A673 (cell line): ENCODE measurements around the gene MKRN2. TPM values are rescaled to one million over a fixed set of nuclear protein-coding genes. Genes with fewer than 3 reads are reported as not detected.

Source experiments
- BruUV-seq: library from RNA; stranded (reverse); fragments of 400-500 nt; replicated peaks from 2 replicates; lab custom pipeline; 2021; lab: Mats Ljungman, UMichigan
- CTCF ChIA-PET: fragments of 300-600 bp; sonication (Branson Sonifier 250); formaldehyde crosslinking; loops from one replicate; lab custom pipeline; 2022; ENCODE audit warnings: antibody characterized with exemption; lab: Charles Lee
- POLR2A ChIA-PET: fragments of 300-600 bp; sonication (Branson Sonifier 250); formaldehyde crosslinking; loops from one replicate; lab custom pipeline; 2022; ENCODE audit warnings: antibody characterized with exemption; ENCODE audit not compliant: low non-redundant PET; lab: Charles Lee
- DNase-seq: peaks from one replicate; pipeline ENCODE4 v3.0.0-alpha.2; 2015; ENCODE audit warnings: low spot score
- H3K27ac ChIP-seq: fragments of 200-600 bp; sonication (generic); 2 replicates; pipeline ENCODE4 v1.5.1; 2016; ENCODE audit warnings: mixed run types, low read depth, mild to moderate bottlenecking, mixed read lengths, antibody characterized with exemption, low read length; ENCODE audit not compliant: poor library complexity, severe bottlenecking
- H3K27me3 ChIP-seq: fragments of 200-600 bp; sonication (generic); replicated peaks from 2 replicates; pipeline ENCODE4 v1.6.1; 2017; ENCODE audit warnings: mixed run types, low read depth, mild to moderate bottlenecking, mixed read lengths, antibody characterized with exemption, low read length; ENCODE audit not compliant: insufficient read depth, poor library complexity
- H3K36me3 ChIP-seq: fragments of 200-600 bp; sonication (generic); 2 replicates; pipeline ENCODE4 v1.6.1; 2016; ENCODE audit warnings: mixed run types, mild to moderate bottlenecking, mixed read lengths, antibody characterized with exemption, low read length; ENCODE audit not compliant: insufficient read depth, poor library complexity, severe bottlenecking
- H3K4me1 ChIP-seq: fragments of 200-600 bp; sonication (generic); 2 replicates; pipeline ENCODE4 v1.6.1; 2017; ENCODE audit warnings: mixed run types, mild to moderate bottlenecking, mixed read lengths, antibody characterized with exemption, low read length; ENCODE audit not compliant: insufficient read depth, poor library complexity, severe bottlenecking
- H3K4me3 ChIP-seq: fragments of 200-600 bp; sonication (generic); 2 replicates; pipeline ENCODE4 v1.5.1; 2016; ENCODE audit warnings: low read depth, mixed run types, mild to moderate bottlenecking, mixed read lengths, low read length; ENCODE audit not compliant: poor library complexity, severe bottlenecking
- H3K9me3 ChIP-seq: fragments of 200-600 bp; sonication (generic); 2 replicates; pipeline ENCODE4 v1.6.1; 2016; ENCODE audit warnings: mixed run types, low read depth, mild to moderate bottlenecking, mixed read lengths, antibody characterized with exemption, low read length; ENCODE audit not compliant: poor library complexity, severe bottlenecking
- CTCF ChIP-seq: fragments of 300-800, 200-600 bp; sonication (generic); conservative IDR thresholded peaks from 2 replicates; pipeline ENCODE4 v1.5.1; 2017; ENCODE audit warnings: low read depth, mild to moderate bottlenecking, antibody characterized with exemption, low read length, moderate library complexity, mixed read lengths
- EZH2 ChIP-seq: fragments of 200-600 bp; sonication (generic); IDR thresholded peaks from 2 replicates; pipeline ENCODE4 v1.6.1; 2017; ENCODE audit warnings: borderline replicate concordance, low read depth, mild to moderate bottlenecking, mixed read lengths, antibody characterized with exemption, low read length; ENCODE audit not compliant: poor library complexity, severe bottlenecking
- intact Hi-C: fragments of 100-400 bp; cut with micrococcal nuclease; formaldehyde crosslinking; loops from one replicate; pipeline ENCODE4 v1.10.0; 2022; ENCODE audit not compliant: unreplicated experiment
- total RNA-seq: library from RNA; stranded (reverse); gene quantifications from 2 replicates; pipeline ENCODE4 v1.2.3, GENCODE V29; 2021

The MKRN2 gene
- total RNA-seq, 1 experiment from 2014 or later, result 47.3 TPM

GRCh38 chr3:12527757-12528143 lies 29.1 kb upstream of the MKRN2 start:
- no TSS peak for BruUV-seq
- Histone ChIP-seq H3K36me3 (peaks cover 38% of the 10 kb centered on the region), H3K9me3 (no peaks in the 10 kb centered on the region), H3K4me1 (no peaks in the 10 kb centered on the region), H3K27me3 (no peaks in the 10 kb centered on the region), H3K27ac (no peak overlapping the region), H3K4me3 (no peak overlapping the region)
- intact Hi-C loops, result no loop called here
- DNase-seq, result no peak
- TF ChIP-seq EZH2 (no peak), CTCF (no peak)
- ChIA-PET POLR2A (no interaction called here), CTCF (no interaction called here)

- intact Hi-C loops, result no loop called here
- H3K4me1 ChIP-seq, result no peaks in the 10 kb centered on the region
- H3K9me3 ChIP-seq, result no peaks in the 10 kb centered on the region
- DNase-seq, result no peak
- CTCF ChIA-PET, result no interaction called here
- H3K27me3 ChIP-seq, result no peaks in the 10 kb centered on the region
- no peak overlapping the region for H3K4me3 ChIP-seq
- peaks cover 22% of the 10 kb centered on the region for H3K36me3 ChIP-seq
- no peak for TF ChIP-seq EZH2
- TF ChIP-seq CTCF, result no peak
- no TSS peak for BruUV-seq
- no peak overlapping the region for H3K27ac ChIP-seq
- POLR2A ChIA-PET, result no interaction called here
Observed at GRCh38 chr3:12532182-12532581, 24.7 kb upstream of the MKRN2 start.

- no peak overlapping the region for H3K4me3 ChIP-seq
- H3K36me3 ChIP-seq, result peaks cover 12% of the 10 kb centered on the region
- no peak for DNase-seq
- no TSS peak for BruUV-seq
- ChIA-PET POLR2A (no interaction called here), CTCF (no interaction called here)
- H3K27ac ChIP-seq, result no peak overlapping the region
- no peaks in the 10 kb centered on the region for H3K4me1 ChIP-seq
- intact Hi-C loops, result no loop called here
- no peaks in the 10 kb centered on the region for H3K9me3 ChIP-seq
- TF ChIP-seq EZH2 (no peak), CTCF (no peak)
- H3K27me3 ChIP-seq, result no peaks in the 10 kb centered on the region
Observed at GRCh38 chr3:12536423-12536822, 20.5 kb upstream of the MKRN2 start.
